22Rv1 (cell line): ENCODE measurements around the gene RTN4RL1.

Source experiments
- CTCF ChIP-seq: fragments of 450-650 bp; IDR thresholded peaks from 2 replicates; pipeline ENCODE4 v1.5.1; 2017; ENCODE audit warnings: mild to moderate bottlenecking
- ZFX ChIP-seq: fragments of 450-650 bp; IDR thresholded peaks from 2 replicates; pipeline ENCODE4 v1.6.1; 2017; ENCODE audit warnings: antibody characterized with exemption, borderline replicate concordance

- TF ChIP-seq CTCF (no peak), ZFX (no peak)
Observed at GRCh38 chr17:1992541-1992940, 32.6 kb downstream of the RTN4RL1 start.
